ENCODE results near the gene OTOP3.
"Not testable (repeated sequence)": the region's sequence is repeated elsewhere in the genome, so short reads cannot be mapped to it uniquely, and the experiment has no call there.

OTOP3 gene

GRCh38 chr17:74979408-74980146 lies 43.9 kb downstream of the OTOP3 start:
- no peaks in the 10 kb centered on the region for H3K9me3 ChIP-seq (ENCODE audit: insufficient read depth, low read length)
- no peaks in the 10 kb centered on the region for H4K20me1 ChIP-seq (ENCODE audit: low read depth, low read length)
- no peaks in the 10 kb centered on the region for H3K36me3 ChIP-seq (ENCODE audit: low read length)
- no peak overlapping the region for H3K27ac ChIP-seq (ENCODE audit: low read depth, low read length)
- H3K9ac ChIP-seq (ENCODE audit: low read length) = no peak overlapping the region
- no peak overlapping the region for H3K4me2 ChIP-seq (ENCODE audit: low read depth, low read length, poor library complexity, severe bottlenecking)
- H3K4me3 ChIP-seq (ENCODE audit: insufficient read depth, low read length, poor library complexity, severe bottlenecking) = no peak overlapping the region
- H3K9me2 ChIP-seq (replicated peaks; ENCODE audit: insufficient read depth, low read length) = no peaks in the 10 kb centered on the region
- no peaks in the 10 kb centered on the region for H3K27me3 ChIP-seq (ENCODE audit: low read length)
- H2AFZ ChIP-seq (ENCODE audit: low read depth, low read length, severe bottlenecking) = no peak overlapping the region
- TF ChIP-seq CTCF (IDR thresholded peaks at IDR 0.05; ENCODE audit: insufficient read depth, low read length, poor library complexity, severe bottlenecking) (no peak), EZH2phosphoT487 (conservative IDR thresholded peaks at IDR 0.05; ENCODE audit: low read length) (no peak)
- H3F3A ChIP-seq (ENCODE audit: insufficient read depth) = no peaks in the 10 kb centered on the region
- no peaks in the 10 kb centered on the region for H3K79me2 ChIP-seq (ENCODE audit: insufficient read depth, low read length)

- Histone ChIP-seq H3F3A (ENCODE audit: insufficient read depth) (no peaks in the 10 kb centered on the region), H3K4me3 (ENCODE audit: insufficient read depth, low read length, poor library complexity, severe bottlenecking) (peak overlapping the region; percentile 26), H3K27ac (ENCODE audit: low read depth, low read length) (no peak overlapping the region), H3K79me2 (ENCODE audit: insufficient read depth, low read length) (no peaks in the 10 kb centered on the region), H3K4me2 (ENCODE audit: low read depth, low read length, poor library complexity, severe bottlenecking) (peak overlapping the region; percentile 42), H3K9ac (ENCODE audit: low read length) (peak overlapping the region; percentile 39), H3K36me3 (ENCODE audit: low read length) (no peaks in the 10 kb centered on the region), H3K27me3 (ENCODE audit: low read length) (no peaks in the 10 kb centered on the region), H3K9me3 (ENCODE audit: insufficient read depth, low read length) (no peaks in the 10 kb centered on the region), H3K9me2 (replicated peaks; ENCODE audit: insufficient read depth, low read length) (no peaks in the 10 kb centered on the region), H2AFZ (ENCODE audit: low read depth, low read length, severe bottlenecking) (peak overlapping the region; percentile 15), H4K20me1 (ENCODE audit: low read depth, low read length) (no peaks in the 10 kb centered on the region)
- no peak for TF ChIP-seq CTCF (IDR thresholded peaks at IDR 0.05; ENCODE audit: insufficient read depth, low read length, poor library complexity, severe bottlenecking)
- TF ChIP-seq EZH2phosphoT487 (conservative IDR thresholded peaks at IDR 0.05; ENCODE audit: low read length) = no peak
Observed at GRCh38 chr17:74981318-74981978, 45.8 kb downstream of the OTOP3 start.

GRCh38 chr17:74981979-74982662 lies 46.4 kb downstream of the OTOP3 start:
- H3K27me3 ChIP-seq (ENCODE audit: low read length) = no peaks in the 10 kb centered on the region
- H3K4me2 ChIP-seq (ENCODE audit: low read depth, low read length, poor library complexity, severe bottlenecking) = peak overlapping the region; percentile 42
- peak overlapping the region; percentile 70 for H2AFZ ChIP-seq (ENCODE audit: low read depth, low read length, severe bottlenecking)
- H3K9me2 ChIP-seq (replicated peaks; ENCODE audit: insufficient read depth, low read length) = no peaks in the 10 kb centered on the region
- no peaks in the 10 kb centered on the region for H4K20me1 ChIP-seq (ENCODE audit: low read depth, low read length)
- no peaks in the 10 kb centered on the region for H3K79me2 ChIP-seq (ENCODE audit: insufficient read depth, low read length)
- H3K27ac ChIP-seq (ENCODE audit: low read depth, low read length) = no peak overlapping the region
- no peaks in the 10 kb centered on the region for H3K36me3 ChIP-seq (ENCODE audit: low read length)
- H3K9ac ChIP-seq (ENCODE audit: low read length) = peak overlapping the region; percentile 39
- H3K9me3 ChIP-seq (ENCODE audit: insufficient read depth, low read length) = no peaks in the 10 kb centered on the region
- peak overlapping the region; percentile 26 for H3K4me3 ChIP-seq (ENCODE audit: insufficient read depth, low read length, poor library complexity, severe bottlenecking)
- H3F3A ChIP-seq (ENCODE audit: insufficient read depth) = no peaks in the 10 kb centered on the region
- TF ChIP-seq CTCF (IDR thresholded peaks at IDR 0.05; ENCODE audit: insufficient read depth, low read length, poor library complexity, severe bottlenecking) = no peak
- TF ChIP-seq EZH2phosphoT487 (conservative IDR thresholded peaks at IDR 0.05; ENCODE audit: low read length) = no peak

GRCh38 chr17:74982663-74983313 lies 47.1 kb downstream of the OTOP3 start:
- not testable (repeated sequence) for H3K9me2 ChIP-seq (replicated peaks; ENCODE audit: insufficient read depth, low read length); H3F3A ChIP-seq (ENCODE audit: insufficient read depth); H3K36me3 ChIP-seq (ENCODE audit: low read length); H3K79me2 ChIP-seq (ENCODE audit: insufficient read depth, low read length); H3K9me3 ChIP-seq (ENCODE audit: insufficient read depth, low read length); H3K27me3 ChIP-seq (ENCODE audit: low read length); H4K20me1 ChIP-seq (ENCODE audit: low read depth, low read length); H3K27ac ChIP-seq (ENCODE audit: low read depth, low read length)
- Histone ChIP-seq H3K4me3 (ENCODE audit: insufficient read depth, low read length, poor library complexity, severe bottlenecking) (peak overlapping the region; percentile 26), H3K9ac (ENCODE audit: low read length) (peak overlapping the region; percentile 39; the same call in 1 of the 2 replicates), H2AFZ (ENCODE audit: low read depth, low read length, severe bottlenecking) (peak overlapping the region; percentile 70), H3K4me2 (ENCODE audit: low read depth, low read length, poor library complexity, severe bottlenecking) (peak overlapping the region; percentile 42)

All from SU-DHL-6 (cell line).